K562 treated with DMSO at 1 percent for 12 hours (cell line): Measurements from ENCODE around the gene TSTD2. TPM values are rescaled to one million over a fixed set of nuclear protein-coding genes. Genes with fewer than 3 reads are reported as not detected.

Experiments used
- total RNA-seq: library from RNA; unstranded; fragments of 300-600 nt; gene quantifications from 2 replicates; pipeline ENCODE4 v1.2.3, GENCODE V29; 2022; ENCODE audit not compliant: insufficient read depth

The TSTD2 gene
- total RNA-seq = 4.0 and 18.9 TPM in 2 replicates

GRCh38 chr9:97632985-97633858 lies at the start of gene TSTD2, which contains the start of gene NCBP1:
TSS of gene TSTD2 (minus strand) at chr9:97633368. CDS start at chr9:97627562, 5,806 bp downstream.
TSS of gene NCBP1 (plus strand) at chr9:97633821. CDS start at chr9:97633882, 61 bp downstream.

Other genes with a start within 250 kb of the TSTD2 start
- gene TDRD7, start 221.3 kb downstream of the TSTD2 start, total RNA-seq = 7.2 and 13.6 TPM in 2 replicates
- gene TMOD1, start 131.7 kb downstream of the TSTD2 start, total RNA-seq = 9.8 and 22.2 TPM in 2 replicates
- gene NCBP1, start 453 bp upstream of the TSTD2 start, total RNA-seq = 10.9 and 27.7 TPM in 2 replicates
- gene XPA, start 64.0 kb upstream of the TSTD2 start, total RNA-seq = 7.6 and 20.4 TPM in 2 replicates
- gene FOXE1, start 219.9 kb upstream of the TSTD2 start, total RNA-seq = not detected in 2 replicates